ENCODE data around the gene SLC12A5.
"Not testable (repeated sequence)": the region's sequence is repeated elsewhere in the genome, so short reads cannot be mapped to it uniquely, and the experiment has no call there.

The SLC12A5 gene

GRCh38 chr20:46099491-46100287 lies 70.7 kb downstream of the SLC12A5 start:
- Histone ChIP-seq H3K4me1 (ENCODE audit: control insufficient read depth, insufficient read depth, low read length) (no peaks in the 10 kb centered on the region), H3K9me3 (ENCODE audit: control insufficient read depth, insufficient read depth, low read length) (no peaks in the 10 kb centered on the region), H3K27me3 (ENCODE audit: control insufficient read depth, insufficient read depth, low read length) (peaks cover 11% of the 10 kb centered on the region), H3K36me3 (ENCODE audit: control insufficient read depth, insufficient read depth, low read length) (no peaks in the 10 kb centered on the region), H3K9ac (ENCODE audit: low read depth, low read length) (no peak overlapping the region), H3K27ac (ENCODE audit: low read depth, low read length) (no peak overlapping the region), H3K4me3 (ENCODE audit: low read depth, low read length) (no peak overlapping the region)

GRCh38 chr20:46100444-46100843 lies 71.4 kb downstream of the SLC12A5 start:
- H3K27ac ChIP-seq (ENCODE audit: low read depth, low read length); H3K4me3 ChIP-seq (ENCODE audit: low read depth, low read length); H3K9me3 ChIP-seq (ENCODE audit: control insufficient read depth, insufficient read depth, low read length); H3K9ac ChIP-seq (ENCODE audit: low read depth, low read length); H3K36me3 ChIP-seq (ENCODE audit: control insufficient read depth, insufficient read depth, low read length); H3K4me1 ChIP-seq (ENCODE audit: control insufficient read depth, insufficient read depth, low read length): not testable (repeated sequence)
- H3K27me3 ChIP-seq (ENCODE audit: control insufficient read depth, insufficient read depth, low read length) = peaks cover 11% of the 10 kb centered on the region

GRCh38 chr20:46100988-46101387 lies 72.0 kb downstream of the SLC12A5 start:
- H3K4me3 ChIP-seq (ENCODE audit: low read depth, low read length) = no peak overlapping the region
- H3K36me3 ChIP-seq (ENCODE audit: control insufficient read depth, insufficient read depth, low read length) = no peaks in the 10 kb centered on the region

GRCh38 chr20:46101957-46102356 lies 72.9 kb downstream of the SLC12A5 start:
- H3K4me1 ChIP-seq (ENCODE audit: control insufficient read depth, insufficient read depth, low read length) = no peaks in the 10 kb centered on the region

More at GRCh38 chr20:46100988-46101387, 72.0 kb downstream of the SLC12A5 start:
- Histone ChIP-seq H3K9ac (ENCODE audit: low read depth, low read length) (no peak overlapping the region), H3K9me3 (ENCODE audit: control insufficient read depth, insufficient read depth, low read length) (no peaks in the 10 kb centered on the region), H3K27ac (ENCODE audit: low read depth, low read length) (no peak overlapping the region), H3K27me3 (ENCODE audit: control insufficient read depth, insufficient read depth, low read length) (peaks cover 11% of the 10 kb centered on the region), H3K4me1 (ENCODE audit: control insufficient read depth, insufficient read depth, low read length) (no peaks in the 10 kb centered on the region)

GRCh38 chr20:46102940-46103339 lies 73.9 kb downstream of the SLC12A5 start:
- Histone ChIP-seq H3K4me3 (ENCODE audit: low read depth, low read length) (no peak overlapping the region), H3K36me3 (ENCODE audit: control insufficient read depth, insufficient read depth, low read length) (no peaks in the 10 kb centered on the region), H3K27ac (ENCODE audit: low read depth, low read length) (no peak overlapping the region), H3K27me3 (ENCODE audit: control insufficient read depth, insufficient read depth, low read length) (peaks cover 11% of the 10 kb centered on the region), H3K4me1 (ENCODE audit: control insufficient read depth, insufficient read depth, low read length) (no peaks in the 10 kb centered on the region), H3K9ac (ENCODE audit: low read depth, low read length) (no peak overlapping the region), H3K9me3 (ENCODE audit: control insufficient read depth, insufficient read depth, low read length) (no peaks in the 10 kb centered on the region)

More at GRCh38 chr20:46101957-46102356, 72.9 kb downstream of the SLC12A5 start:
- Histone ChIP-seq H3K27ac (ENCODE audit: low read depth, low read length) (no peak overlapping the region), H3K27me3 (ENCODE audit: control insufficient read depth, insufficient read depth, low read length) (peaks cover 11% of the 10 kb centered on the region), H3K36me3 (ENCODE audit: control insufficient read depth, insufficient read depth, low read length) (no peaks in the 10 kb centered on the region), H3K4me3 (ENCODE audit: low read depth, low read length) (no peak overlapping the region), H3K9me3 (ENCODE audit: control insufficient read depth, insufficient read depth, low read length) (no peaks in the 10 kb centered on the region), H3K9ac (ENCODE audit: low read depth, low read length) (no peak overlapping the region)

GRCh38 chr20:46104262-46104661 lies 75.2 kb downstream of the SLC12A5 start:
- Histone ChIP-seq H3K4me1 (ENCODE audit: control insufficient read depth, insufficient read depth, low read length) (no peaks in the 10 kb centered on the region), H3K27ac (ENCODE audit: low read depth, low read length) (no peak overlapping the region), H3K27me3 (ENCODE audit: control insufficient read depth, insufficient read depth, low read length) (peaks cover 7% of the 10 kb centered on the region), H3K9ac (ENCODE audit: low read depth, low read length) (no peak overlapping the region), H3K4me3 (ENCODE audit: low read depth, low read length) (no peak overlapping the region), H3K36me3 (ENCODE audit: control insufficient read depth, insufficient read depth, low read length) (no peaks in the 10 kb centered on the region), H3K9me3 (ENCODE audit: control insufficient read depth, insufficient read depth, low read length) (no peaks in the 10 kb centered on the region)

- Histone ChIP-seq H3K27ac (ENCODE audit: low read depth, low read length) (no peak overlapping the region), H3K4me1 (ENCODE audit: control insufficient read depth, insufficient read depth, low read length) (no peaks in the 10 kb centered on the region), H3K36me3 (ENCODE audit: control insufficient read depth, insufficient read depth, low read length) (no peaks in the 10 kb centered on the region), H3K4me3 (ENCODE audit: low read depth, low read length) (no peak overlapping the region), H3K9ac (ENCODE audit: low read depth, low read length) (no peak overlapping the region), H3K27me3 (ENCODE audit: control insufficient read depth, insufficient read depth, low read length) (peaks cover 7% of the 10 kb centered on the region), H3K9me3 (ENCODE audit: control insufficient read depth, insufficient read depth, low read length) (no peaks in the 10 kb centered on the region)
Observed at GRCh38 chr20:46107061-46107460, 78.0 kb downstream of the SLC12A5 start.

- Histone ChIP-seq H3K4me1 (ENCODE audit: control insufficient read depth, insufficient read depth, low read length) (no peaks in the 10 kb centered on the region), H3K9me3 (ENCODE audit: control insufficient read depth, insufficient read depth, low read length) (no peaks in the 10 kb centered on the region), H3K27ac (ENCODE audit: low read depth, low read length) (no peak overlapping the region), H3K9ac (ENCODE audit: low read depth, low read length) (no peak overlapping the region), H3K27me3 (ENCODE audit: control insufficient read depth, insufficient read depth, low read length) (peaks cover 9% of the 10 kb centered on the region), H3K36me3 (ENCODE audit: control insufficient read depth, insufficient read depth, low read length) (no peaks in the 10 kb centered on the region), H3K4me3 (ENCODE audit: low read depth, low read length) (no peak overlapping the region)
Observed at GRCh38 chr20:46108435-46108841, 79.4 kb downstream of the SLC12A5 start.

- Histone ChIP-seq H3K4me3 (ENCODE audit: low read depth, low read length) (no peak overlapping the region), H3K27ac (ENCODE audit: low read depth, low read length) (no peak overlapping the region), H3K27me3 (ENCODE audit: control insufficient read depth, insufficient read depth, low read length) (peaks cover 10% of the 10 kb centered on the region), H3K36me3 (ENCODE audit: control insufficient read depth, insufficient read depth, low read length) (no peaks in the 10 kb centered on the region), H3K4me1 (ENCODE audit: control insufficient read depth, insufficient read depth, low read length) (no peaks in the 10 kb centered on the region), H3K9ac (ENCODE audit: low read depth, low read length) (no peak overlapping the region), H3K9me3 (ENCODE audit: control insufficient read depth, insufficient read depth, low read length) (no peaks in the 10 kb centered on the region)
Observed at GRCh38 chr20:46108976-46109375, 80.0 kb downstream of the SLC12A5 start.

All from HUES48 (cell line).